HG02970 (cell line): Measurements from ENCODE around the gene ARID3C.

Experiments used
- ATAC-seq: cut with Tn5 transposase; IDR thresholded peaks from one replicate; pipeline ENCODE4 v1.9.1; 2021; ENCODE audit warnings: mild to moderate bottlenecking, moderate library complexity, moderate number of reproducible peaks; ENCODE audit not compliant: unreplicated experiment, low FRiP score

The ARID3C gene

GRCh38 chr9:34579104-34579807 is 49.6 kb downstream of the ARID3C start:
- no peak for ATAC-seq

DNA sequence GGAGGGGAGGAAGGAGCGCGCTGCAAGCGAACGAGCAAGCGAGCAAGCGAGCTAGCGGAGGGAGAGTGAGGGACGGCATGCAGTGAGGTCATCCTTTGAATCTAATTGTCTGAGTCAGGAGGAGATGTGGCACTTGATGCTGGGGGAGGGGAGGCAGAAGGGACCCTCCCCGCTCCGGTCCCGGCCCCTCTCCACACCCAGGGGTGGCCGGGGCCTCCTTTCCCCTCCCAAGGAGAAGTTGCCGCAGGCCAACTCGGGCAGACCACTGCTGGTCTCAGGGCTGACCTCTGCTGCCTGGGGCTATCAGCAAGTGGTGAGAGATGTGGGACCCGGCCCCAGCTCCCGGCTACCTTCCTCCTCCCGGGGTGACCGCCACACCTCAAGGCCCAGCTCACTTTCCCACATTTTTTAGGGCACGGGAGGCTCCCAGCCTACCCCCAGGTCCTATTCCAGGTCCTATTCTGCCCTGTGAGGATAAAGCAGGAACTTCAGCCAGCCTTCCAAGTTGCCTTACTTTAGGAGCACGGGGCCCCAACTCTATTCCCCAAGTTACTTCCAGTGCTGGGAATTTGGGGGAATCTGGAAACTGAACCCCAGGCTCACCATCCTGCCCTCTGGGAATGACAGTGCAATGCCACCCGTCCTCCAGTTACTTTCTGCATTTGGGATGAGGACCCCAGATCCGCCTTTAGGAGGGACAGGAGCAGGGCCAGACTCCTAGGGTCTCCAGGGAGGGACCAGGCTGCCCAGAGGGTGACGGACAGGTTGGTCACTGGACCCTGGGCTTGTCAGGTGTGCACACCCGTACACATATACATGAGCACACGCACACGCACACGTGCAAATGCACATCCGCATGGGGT is 50.4 kb downstream of the ARID3C start:
- no peak for ATAC-seq

GRCh38 chr9:34577400-34578240 is 51.2 kb downstream of the ARID3C start:
- ATAC-seq = no peak

- ATAC-seq = no peak
These were observed 52.1 kb downstream of the ARID3C start for GRCh38 chr9:34576597-34577399.

GRCh38 chr9:34575862-34576596 is 52.8 kb downstream of the ARID3C start:
- no peak for ATAC-seq

DNA sequence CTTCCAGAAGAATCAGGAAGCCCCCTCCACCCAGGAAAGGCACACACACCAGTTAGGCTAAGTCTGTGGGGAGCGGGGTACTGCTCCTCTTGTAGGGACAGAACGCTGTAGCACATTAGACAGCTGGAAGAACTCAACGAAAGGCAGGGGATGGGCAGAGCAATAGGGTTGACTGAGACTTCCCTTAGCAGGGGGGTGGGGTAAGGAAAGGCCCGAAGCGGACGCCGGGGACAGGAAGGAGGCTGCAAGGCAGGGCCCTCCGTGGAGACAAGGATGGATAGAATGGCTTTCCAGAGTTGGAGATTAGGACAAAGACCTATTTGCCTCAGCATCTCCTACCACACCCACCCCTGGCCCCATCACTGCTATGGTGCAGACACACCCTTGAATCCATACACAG is 53.6 kb downstream of the ARID3C start:
- no peak for ATAC-seq

DNA sequence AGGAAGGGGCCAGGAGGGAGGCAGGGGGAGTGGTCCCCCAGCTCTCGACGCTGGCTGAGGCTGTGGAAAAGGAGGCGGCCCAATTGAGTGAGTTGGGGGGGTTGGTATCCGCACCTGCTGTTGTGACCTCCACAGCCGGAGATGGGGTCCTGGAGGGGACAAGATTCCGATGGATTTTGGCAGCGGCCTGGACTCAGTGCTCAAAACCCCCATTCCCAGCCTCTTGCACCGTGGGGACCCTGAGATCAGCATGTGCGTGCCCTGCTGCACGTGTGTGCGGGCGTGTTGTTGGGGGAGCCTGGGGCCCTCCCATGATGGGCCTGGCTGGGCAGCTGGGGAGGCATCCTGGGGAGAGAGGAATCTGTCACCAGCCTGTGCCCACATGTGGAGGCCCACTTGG is 54.3 kb downstream of the ARID3C start:
- ATAC-seq = no peak

DNA sequence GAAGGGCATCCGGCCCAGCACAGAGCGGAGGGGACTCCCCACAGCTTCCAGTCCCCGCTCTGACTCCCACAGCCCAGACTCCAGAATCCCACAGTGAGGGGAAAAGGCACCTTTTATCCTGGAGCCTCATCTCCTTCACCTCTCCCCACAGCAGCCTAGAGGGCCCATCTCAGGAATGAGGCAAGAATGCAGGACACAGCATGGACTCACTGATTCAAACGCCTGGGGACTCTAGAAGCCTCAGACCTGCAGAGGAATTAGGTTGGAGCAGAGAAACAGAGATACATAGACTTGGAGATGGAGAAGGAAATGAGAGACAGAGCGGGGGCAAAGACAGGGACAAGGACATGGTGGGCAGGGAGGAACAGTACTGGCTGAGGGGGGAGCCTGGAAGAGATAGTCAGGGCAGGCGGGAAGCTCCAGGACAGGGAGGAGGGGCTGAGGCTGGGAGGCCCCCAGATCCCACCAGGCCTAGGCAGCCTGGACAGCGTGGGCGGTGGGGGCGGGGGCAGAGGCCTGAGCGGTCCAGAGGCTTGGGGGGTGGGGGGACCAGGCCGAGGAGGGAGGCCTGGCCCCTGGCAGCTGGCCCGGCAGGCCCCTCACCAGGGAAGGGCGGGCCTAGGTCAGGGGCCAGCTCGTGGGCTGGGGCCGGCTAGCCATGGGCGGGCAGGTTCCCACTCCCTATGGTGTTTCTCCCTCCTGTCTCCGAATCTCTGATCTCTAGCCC is 55.1 kb downstream of the ARID3C start:
- no peak for ATAC-seq

DNA sequence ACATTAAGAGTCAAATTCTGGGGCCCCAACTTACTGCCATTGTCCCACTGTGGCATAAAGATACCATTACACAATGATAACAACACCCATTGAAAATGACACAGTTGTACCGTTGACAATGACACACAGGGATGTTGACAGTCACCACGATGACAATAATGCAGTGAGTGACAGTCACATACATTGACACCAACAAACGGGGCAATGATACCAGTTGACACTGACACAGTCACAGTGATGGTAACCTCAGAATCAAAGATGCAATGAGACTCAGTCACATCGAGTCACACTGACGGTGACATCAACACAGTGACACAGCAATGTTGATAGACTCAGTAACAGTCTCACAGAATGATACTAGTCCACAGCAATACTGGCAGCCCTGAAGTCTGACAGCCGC is 56.2 kb downstream of the ARID3C start:
- no peak for ATAC-seq

DNA sequence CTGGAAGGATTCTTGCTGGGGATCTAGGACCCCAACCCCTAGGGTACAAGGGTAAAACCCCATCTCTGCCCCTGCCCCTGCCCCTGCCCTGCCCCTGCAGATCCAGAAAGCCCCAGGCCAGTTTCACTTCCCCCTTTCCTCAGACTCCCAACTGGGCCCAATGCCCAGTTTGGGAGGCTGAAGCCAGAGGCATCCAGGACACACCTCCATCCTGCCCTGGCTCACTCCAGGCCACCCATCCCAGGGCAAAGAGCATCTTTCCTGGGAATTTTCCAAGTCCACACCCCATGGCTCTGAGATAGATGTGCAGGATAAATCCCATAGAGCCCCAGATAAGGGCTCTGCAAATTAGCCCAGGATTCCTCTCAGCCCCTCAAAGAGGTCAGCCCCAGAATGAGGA is 56.8 kb downstream of the ARID3C start:
- ATAC-seq = no peak

DNA sequence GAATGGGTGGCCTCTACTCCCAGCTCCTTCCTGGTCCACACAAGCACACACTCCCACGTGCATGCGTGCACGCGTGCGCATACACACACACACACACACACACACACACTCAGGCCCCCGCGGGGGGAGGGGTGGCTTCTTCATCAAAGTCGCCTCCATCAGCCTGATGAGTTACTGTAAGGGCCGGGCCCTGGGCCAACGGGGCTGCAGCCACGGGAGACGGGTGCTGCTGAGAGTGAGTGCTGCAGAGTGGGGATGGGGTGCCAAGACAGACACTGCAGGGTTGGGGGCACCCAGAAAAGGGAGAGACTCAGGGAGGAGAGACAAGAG is 57.4 kb downstream of the ARID3C start:
- no peak for ATAC-seq
